ENCODE data around the gene PSAT1.

PSAT1 gene

DNA sequence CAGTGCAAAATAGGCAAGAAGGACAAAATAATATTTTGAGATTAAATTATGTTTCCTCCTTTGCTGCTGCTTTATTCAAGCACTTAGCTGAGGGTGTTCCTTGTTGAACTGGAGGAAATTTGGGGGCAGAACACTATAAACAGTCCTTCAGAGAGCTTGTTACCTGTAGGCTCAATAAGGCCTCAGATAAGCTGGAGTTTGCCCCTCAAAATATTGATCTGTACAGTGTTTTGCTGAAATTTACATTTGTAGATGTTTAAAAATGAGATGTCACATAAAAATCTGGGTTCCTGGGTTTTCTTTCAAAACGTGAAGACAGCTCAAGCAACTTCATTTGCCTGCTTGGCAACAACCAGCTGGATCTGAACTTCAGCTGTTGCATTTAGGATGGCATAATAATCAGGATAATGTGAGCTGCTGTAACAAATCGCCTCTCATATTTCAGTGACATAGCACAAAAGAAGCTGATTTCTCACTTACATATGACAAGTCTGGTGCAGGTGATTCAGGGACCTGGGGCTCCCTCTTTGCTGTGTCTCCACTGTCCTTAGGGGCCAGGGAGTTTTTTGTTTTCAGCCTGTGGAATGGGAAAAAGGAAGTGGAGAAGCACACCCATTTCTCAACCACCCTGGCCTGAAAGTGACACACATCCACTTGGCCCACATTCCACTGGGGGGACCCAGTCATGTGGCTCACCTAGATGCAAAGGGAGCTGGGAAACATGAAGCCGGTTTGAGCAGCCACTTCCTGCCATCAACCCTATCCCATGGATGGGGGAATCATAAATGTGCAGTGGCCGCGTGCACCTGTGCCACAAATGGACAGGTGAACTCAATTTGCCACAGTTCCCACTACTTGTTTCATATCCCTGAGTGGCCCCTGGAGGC, 2.4 kb upstream of the PSAT1 start:
- DNase-seq = no peak

DNA sequence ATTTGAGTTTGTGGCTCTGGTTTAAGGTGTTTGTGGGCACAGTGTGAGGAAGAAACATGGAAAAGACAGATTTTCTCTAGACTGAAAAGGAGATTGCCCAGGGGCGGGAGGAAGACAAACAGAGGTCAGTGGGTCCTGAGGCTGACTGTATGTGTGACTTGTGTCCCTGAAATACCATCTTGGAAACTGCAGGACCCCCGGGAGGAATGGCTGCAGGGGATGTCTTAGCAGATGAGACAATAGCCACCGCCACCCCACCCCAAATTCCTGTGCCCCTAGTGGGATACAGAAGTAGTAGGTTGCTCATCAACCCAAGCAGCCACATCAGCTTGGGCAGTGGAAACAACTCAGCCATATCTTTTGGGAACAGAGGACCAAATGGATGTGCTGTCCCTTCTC, 1.7 kb upstream of the PSAT1 start:
- no peak for DNase-seq

DNA sequence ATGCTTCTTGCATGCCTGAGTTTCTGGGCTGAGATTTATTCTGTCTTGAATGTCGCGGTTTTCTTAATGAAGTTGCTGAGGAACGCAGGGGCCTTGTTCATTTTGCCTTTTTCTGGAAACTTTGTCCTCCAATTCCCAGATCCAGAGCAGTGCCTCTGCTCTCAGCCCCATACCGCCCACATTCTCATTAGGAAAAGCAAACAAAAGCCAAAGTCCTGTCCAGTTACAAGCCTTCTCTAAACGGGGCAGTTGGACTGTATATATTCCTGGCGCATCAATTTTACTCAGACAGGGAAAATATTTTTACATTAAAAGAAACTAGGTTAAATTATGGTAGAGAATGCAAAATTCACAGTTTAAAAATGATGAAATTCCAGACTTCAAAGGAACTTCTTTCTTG, 1.2 kb upstream of the PSAT1 start:
- DNase-seq = no peak

DNA sequence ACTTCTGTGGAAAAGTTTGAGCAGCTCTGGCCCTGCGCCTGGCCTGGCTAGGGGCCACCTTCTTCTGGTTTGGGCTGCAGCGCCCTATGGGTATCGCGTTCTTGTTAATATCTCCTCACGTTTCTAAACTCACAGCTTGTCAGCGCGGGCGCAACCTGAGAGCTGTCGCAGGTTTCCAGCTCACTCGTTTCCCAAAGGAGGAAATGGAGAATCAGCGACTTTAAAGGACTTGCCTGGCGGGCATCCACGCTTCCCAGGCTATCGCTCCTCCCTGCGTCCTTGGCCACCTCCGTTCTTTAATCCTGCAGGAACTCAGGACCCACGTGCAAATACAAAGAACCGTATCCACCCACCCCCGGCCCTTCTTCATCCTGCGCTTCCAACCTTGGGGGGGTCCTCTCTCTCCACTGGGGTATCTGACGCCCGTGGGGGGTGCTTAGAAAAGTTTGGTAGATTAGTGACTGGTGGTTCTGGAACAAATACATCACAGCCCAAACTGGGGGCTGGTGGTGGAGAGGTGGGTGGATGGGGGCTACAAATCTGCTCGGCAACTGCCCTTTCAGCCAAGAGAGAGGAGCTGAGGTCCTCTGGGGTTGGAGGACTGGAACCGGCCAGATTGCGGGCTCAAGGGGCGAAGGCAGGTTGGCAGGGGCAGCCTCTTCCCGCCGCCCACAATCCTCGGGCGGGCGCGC, 578 bp upstream of the PSAT1 start:
- DNase-seq = no peak

DNA sequence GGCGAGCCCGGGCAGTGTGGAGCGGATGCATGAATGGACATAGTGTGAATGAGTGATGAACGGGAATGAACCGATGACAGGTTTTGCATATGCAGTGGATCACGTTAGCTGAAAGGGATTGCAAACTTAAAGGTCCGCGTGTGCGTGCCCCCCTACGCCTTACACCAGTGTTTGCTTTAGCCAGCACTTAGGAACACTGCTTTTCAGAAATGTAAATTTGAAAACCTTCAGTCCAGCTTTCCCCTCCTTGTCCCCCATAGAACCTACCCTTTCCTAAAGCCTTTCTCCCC, 692 bp downstream of the PSAT1 start:
- no peak for DNase-seq

DNA sequence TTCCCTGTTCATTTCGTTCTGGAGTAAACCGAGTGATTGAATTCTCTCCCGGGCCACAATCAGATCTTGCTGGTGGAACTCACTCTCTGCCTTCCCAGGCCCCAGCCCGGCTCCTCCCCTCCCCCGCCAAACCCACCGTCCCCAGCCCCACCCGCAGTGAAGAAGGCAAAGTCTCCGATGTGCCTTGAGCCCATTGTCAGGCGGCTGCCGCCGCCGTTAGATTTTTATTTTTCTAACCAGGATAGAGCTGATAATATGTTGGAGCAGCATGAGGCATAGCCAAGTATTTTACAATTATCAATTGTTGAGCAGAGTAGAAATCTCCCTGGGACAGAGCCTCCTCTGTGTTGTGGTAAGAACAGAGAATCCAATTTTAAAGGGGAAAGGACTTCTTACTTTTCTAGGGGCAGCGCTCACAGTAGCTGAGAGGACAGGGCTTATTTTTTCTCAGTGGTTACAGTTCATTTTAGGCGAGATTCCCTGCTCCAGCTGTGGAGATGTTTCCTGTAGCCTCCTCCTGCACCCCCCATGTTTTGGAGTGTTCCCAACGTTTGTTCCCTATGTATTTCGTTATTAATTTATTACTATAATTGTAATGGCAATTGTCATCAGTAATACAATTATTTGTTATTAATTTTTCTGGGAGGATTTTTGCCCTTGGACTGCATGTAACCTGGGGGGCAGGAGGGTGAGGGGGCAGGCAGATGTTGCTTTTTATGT, 1.3 kb downstream of the PSAT1 start:
- DNase-seq = no peak

DNA sequence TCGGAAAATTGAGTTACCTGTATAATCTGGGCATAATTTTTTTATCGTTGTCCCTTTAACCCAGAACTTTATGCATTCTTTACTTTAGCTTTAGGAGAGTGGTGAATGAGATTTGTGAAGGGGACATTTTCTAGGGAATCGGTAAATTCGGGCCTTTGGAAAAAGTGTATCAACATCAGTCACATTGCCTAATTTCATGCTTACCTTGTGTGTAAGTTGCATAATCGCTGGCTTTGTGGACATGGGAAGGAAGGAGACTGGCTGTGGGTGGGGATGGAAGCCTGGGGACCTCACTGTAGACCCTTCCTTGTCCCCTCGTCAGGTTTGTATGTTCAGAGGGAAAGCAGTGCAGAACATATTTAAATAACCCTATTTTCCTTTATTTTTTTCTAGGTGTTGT, 3.3 kb downstream of the PSAT1 start:
- no peak for DNase-seq

DNA sequence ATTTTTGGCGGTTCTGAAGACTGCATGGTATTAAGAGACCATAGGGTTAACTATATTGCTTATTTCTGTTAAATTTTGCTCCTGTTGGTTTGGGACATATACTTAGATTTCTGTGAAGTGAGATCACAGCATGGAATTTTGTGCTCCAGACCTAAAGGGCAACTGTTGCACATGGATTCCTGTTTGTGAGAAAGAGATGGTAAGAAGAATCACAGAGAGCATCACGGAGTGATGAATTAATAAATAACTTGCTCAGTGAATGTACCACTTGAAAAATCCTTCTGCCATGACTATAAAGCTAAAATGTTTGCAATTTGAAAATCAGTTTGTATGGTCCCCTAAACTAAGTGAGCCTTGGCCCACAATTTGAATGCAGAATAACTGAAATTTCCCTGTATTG, 4.5 kb downstream of the PSAT1 start:
- no peak for DNase-seq

DNA sequence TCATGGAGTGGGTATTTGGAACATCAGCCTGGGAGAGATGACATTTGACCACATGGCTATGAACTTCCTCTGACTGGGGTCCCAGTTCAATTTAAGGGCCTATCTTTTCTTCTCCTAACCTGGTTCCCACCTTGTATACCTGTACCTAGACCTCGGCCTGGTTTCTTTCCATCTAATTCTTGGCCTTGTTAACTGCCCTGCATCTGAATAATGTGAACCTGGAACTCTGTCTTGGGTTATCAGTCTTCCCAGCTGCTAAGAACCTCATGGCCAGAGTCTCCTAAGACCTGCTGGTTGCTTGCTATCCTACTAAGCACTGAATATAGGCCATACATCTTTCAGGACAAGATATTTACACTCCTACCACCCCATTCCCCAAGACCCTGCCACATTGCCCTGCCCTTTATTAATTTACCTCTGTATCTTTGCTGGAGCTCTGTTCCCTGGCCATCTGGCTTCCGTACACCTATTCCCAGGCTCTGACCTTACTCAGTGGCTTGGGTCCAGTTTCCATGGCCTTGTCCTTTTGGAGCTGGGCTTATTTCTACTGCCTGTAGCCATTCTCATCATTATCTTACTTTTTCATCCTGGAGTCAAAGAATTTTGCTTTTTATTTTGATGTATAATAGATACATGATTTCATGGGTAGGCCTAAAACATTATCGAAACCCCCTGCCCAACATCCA, 6.6 kb downstream of the PSAT1 start:
- no peak for DNase-seq

DNA sequence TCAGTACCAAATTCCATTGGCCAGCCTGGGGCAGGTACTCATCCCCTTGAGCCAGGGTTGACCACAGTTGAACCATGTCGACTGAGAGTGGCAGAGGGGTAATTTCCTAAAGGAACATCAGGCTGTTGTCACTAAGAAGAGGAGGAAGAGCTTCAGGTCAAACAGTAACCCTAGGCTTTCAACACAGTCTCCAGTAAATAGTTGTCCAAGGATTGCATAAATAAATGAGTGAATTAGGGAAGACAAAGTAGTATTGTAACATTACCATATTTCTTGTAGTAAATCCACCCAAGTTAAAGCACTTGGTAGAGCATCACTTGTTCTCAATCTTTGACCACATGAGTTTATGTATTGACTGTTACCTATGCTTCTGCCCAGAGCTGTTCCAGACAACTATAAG, 7.4 kb downstream of the PSAT1 start:
- DNase-seq = no peak

DNA sequence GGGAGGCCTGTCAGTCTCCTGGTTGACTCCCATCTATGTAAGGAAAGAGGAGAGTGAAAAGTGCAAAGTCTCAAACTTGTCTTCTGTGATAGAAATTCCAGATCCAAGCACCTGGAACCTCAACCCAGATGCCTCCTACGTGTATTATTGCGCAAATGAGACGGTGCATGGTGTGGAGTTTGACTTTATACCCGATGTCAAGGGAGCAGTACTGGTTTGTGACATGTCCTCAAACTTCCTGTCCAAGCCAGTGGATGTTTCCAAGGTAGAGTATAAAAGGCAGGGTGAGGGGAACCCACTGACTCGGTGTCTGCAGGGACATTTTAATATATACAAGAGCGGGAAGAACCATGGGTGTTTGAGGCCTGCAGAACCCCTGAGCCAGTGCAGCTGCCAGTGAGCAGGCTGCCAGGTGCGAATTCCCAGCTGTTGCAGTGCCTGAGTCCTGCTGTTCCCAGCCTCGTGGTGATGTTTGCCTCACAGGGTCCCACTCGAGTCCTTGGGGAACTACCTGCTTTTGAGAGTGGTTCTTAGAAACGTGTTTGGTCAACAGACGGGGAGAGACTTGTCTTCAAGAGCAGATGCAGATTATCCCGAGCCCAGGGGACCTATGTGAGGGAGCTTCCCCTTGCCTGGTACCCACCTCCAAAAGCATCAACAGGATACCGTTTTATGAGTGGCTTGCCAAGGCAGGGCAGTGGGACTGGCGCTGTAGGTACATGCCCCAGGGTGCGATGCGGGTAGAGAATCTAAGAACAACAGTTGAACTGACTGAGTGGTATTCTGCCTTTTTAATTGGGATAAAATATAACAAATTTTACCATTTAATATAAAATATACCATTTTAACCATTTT, 9.5 kb downstream of the PSAT1 start:
- no peak for DNase-seq

DNA sequence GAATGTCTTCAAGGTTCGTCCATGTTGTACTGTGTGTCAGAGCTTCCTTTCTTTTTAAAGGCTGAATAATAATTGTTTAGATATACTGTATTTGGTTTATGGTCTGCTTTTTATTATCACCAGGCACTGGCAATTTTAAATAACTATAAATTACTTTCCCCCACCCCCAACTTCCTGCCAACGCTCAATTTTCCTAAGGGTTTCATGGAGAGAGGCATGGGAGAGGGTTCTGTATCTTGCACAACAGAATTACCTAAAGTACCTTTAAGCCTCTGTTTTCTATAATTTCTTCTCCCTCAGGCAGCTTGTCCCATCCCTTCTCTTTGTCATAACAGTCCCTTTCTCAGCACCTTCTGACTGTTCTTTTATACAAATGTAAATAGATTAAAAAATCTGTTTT, 10.4 kb downstream of the PSAT1 start:
- no peak for DNase-seq

DNA sequence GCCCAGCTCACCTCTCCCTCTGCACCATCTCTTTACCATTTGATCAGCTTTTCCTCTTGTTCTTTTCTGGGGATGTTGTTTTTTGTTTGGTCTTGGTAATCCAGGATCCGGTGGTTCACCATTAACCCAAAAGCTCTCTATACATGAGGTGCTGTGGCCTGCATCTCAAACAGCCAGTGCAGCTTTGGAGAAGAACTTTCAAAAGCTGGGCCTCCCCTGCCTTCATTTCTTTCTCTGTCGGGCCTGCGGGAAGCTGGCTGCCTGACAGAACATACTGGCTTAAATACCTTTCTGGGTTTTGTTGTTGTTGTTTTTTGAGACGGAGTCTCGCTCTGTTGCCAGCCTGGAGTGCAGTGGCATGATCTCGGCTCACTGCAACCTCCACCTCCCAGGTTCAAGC, 12.1 kb downstream of the PSAT1 start:
- no peak for DNase-seq

DNA sequence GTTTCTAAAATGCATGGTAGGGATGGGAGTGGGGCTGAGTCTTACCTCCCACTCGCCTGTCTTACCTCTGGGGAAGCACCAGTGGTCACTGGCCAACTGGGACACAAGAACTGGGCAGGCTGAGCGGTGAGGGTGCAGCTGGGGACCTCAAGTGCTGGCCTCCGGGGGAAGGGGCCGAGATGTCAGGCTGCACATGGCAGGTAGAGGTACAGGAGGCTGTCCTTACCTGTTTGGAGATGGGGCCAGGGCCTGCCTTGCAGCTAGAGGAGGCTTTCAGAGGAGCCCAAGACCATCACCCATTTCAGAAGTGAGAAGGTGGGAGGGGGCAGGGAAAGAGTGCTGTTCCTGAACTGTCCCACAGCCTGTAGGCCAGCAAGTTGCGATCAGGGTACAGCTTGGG, 14.2 kb downstream of the PSAT1 start:
- no peak for DNase-seq

DNA sequence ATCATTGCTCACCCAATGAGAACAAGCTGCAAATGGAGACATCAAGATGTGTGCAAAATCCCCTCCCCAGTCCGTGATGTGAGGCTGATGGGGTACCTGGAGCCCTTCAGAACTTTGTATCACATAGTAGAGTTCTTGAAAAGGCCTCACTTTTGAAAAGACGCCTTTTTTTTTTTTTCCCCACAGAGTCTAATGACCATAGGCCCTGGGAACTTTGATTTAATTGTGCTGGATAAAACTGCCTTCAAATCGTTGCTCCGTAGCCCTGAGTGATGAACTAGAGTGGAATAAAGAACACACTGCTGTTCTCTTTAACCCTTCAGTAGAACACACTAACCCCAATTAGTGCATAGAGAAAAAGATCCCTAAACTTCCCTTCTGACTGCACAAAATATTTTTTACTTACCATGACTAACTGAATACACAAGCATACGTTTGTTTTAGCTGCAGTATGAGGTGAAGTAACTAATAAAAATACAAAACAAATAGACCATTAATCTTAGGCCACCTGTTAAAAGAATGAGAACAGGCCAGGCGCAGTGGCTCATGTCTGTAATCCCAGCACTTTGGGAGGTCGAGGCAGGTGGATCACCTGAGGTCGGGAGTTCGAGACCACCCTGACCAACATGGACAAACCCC, 15.1 kb downstream of the PSAT1 start:
- no peak for DNase-seq

DNA sequence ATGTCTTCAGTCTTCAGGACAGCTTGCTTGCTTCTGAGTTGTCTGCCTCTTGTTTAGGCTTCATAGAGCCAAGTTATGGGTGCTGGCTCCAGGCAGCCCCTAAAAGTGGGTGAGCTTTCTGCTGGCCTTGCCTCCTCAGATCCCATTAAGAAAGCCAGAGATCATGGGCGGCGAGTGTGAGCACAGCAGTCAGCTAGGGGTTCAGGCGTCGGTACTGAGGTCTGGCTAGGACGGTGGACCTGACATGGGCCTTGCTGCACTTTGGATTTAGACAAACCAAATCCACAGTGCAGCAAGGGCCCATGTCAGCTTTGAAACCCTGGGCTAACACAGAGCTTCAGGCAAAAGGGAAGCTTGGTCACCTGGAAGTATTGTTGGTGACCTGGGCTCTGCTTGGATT, 17.6 kb downstream of the PSAT1 start:
- no peak for DNase-seq

DNA sequence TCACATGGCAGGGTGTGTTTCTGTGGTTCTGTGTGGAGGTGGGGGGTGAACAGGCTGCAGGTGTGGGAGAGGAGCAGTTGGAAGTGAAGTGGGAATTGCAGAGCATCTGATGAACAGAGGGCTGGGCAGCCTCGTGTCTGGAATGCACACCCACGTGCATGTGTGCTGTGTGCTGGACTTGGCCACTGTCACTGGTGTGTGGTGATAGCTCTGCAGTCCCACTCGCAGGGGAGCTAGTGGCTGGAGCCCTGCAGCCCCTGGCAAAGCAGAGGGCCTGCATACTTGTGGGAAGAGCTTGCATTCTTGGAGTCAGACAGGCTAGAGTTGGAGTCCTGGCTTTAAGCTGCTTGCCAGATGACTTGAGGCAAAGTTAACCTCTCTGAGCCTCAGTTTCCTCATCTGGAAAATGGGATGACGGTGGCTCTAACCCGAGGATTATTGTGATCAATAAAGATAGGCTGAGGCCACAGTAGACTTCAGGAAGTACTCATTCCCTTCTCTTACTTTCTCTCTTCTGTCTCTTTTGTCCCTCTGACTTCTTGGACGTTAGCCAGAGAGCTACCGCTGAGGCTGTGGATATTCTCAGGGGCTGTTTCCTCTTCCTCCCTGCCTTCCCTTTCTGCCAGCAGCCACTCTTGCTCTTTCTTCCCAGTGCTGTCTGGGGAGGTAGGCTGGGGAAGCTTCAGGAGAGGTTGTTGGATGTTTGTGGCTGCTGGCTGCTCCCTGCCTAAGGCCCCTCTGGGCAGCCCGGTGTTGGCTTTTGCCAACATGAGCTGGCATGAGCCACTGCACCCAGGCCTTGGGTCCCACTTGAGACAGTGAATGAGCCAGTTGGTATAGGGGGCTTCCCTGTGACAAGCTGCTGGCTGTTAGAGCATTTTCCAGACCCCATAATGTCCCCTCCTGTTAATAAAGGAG, 18.3 kb downstream of the PSAT1 start:
- DNase-seq = no peak

DNA sequence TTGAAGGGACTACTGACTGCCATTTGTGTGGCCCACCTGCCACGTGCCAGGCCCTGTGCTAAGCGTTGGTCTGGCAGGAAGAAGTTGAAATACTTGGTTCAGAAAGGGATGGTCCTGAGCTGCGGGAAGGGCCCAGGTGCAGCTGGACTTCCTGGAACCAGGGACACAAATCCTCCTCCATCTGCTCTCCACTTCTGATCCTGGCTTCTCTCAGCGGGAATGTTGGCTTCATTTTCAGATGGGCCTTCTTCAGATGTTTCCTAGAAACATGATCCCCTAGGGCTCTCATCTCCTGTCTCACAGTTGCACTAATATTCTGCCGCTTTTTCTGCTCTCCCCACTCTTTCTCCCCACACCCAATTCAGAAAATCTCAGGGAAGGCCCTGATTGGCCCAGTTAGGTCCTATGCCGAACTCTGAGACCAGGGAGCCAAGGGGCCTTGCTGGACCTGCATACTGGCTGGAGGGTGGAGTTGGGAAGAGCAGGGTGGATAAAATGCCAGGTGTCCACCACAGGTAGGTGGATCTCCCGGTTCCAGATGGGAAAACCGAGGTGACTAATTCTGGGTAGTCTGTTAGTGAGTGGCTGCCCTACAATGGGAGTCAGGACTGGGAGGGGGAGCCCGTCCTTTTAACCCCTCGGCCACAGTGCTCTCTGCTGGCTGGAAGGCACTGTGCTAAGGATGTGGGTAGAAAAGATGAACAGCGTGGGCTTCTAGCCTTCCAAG, 19.4 kb downstream of the PSAT1 start:
- no peak for DNase-seq

DNA sequence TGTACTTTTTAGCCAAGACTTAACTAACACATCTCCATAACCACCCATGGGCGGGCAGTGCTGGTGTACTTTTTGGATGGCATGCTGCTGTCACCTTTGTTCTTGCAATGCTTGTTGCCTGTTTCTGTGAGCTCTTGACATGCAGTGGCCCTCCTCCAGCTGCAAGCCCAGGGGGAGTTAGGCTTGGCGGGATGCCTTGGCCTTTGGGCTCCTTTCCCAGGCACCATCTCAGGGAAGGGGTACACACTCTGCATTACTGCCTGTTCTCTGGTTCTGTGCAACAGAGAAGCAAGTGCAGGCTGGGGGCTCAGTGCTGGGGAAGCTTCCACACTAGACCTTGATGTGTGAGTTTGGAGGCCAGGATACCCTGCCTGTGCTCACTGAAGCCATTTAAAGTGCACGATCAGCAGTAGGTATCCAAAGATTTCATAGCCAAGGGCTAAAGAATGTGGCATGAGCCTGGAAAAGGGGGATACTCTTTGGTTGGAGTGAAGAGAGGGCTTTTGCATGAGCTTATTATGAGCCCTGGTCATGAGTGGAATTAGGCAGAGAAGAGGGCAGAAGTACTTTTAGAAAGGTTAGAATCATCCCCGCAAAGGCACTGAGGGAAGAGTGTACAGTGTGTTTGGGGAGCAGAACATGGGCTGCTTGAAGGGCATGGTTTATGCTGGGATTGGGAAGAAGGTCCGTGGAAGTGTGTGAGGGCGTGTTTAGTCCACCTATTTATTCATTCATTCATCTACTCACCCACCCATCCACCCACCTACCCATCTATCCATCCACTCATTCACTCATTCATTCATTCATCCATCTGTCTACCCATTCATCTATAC, 22.5 kb downstream of the PSAT1 start:
- no peak for DNase-seq
